HepG2 (cell line): ENCODE data around the gene TOB1. TPM values are rescaled to one million over a fixed set of nuclear protein-coding genes. Genes with fewer than 3 reads are reported as not detected.

Experiments used
- ATAC-seq: fragments of 200-7000 bp; cut with Tn5 transposase; 3 replicates; pipeline ENCODE4 v1.9.1; 2020; ENCODE audit warnings: mild to moderate bottlenecking, moderate library complexity
- BruUV-seq: library from RNA; stranded (reverse); fragments of 400-500 nt; replicated peaks from 2 replicates; lab custom pipeline; 2021; lab: Mats Ljungman, UMichigan
- CTCF ChIA-PET: fragments of 300-600 bp; formaldehyde crosslinking; extraction: SDS; loops from one replicate; lab custom pipeline; 2021; ENCODE audit warnings: low total read pairs, inconsistent platforms, low intra/inter-chr PET ratio; lab: Yijun Ruan, JAX
- POLR2A ChIA-PET: fragments of 350-600 bp; sonication (Branson Sonifier 250); formaldehyde crosslinking; loops from one replicate; lab custom pipeline; 2020; ENCODE audit warnings: antibody characterized with exemption, inconsistent platforms; lab: Yijun Ruan, JAX
- DNase-seq: peaks from one replicate; pipeline ENCODE4 v3.0.0-alpha.2; 2015; ENCODE audit warnings: low spot score
- FAIRE-seq: peaks from 3 replicates; lab custom pipeline; 2011; peaks lifted over from hg19 to GRCh38; lab: Jason Lieb, UNC
- H2AFZ ChIP-seq: one replicate; pipeline ENCODE4 v1.6.1; 2011; ENCODE audit warnings: low read length, inconsistent platforms
- H3K27ac ChIP-seq: fragments of 300-600 bp; 3 replicates; pipeline ENCODE4 v1.8.0; 2011; ENCODE audit warnings: mixed run types, mild to moderate bottlenecking, mixed read lengths, low read length, inconsistent platforms; ENCODE audit not compliant: insufficient read depth; ENCODE audit errors: extremely low read length
- H3K27me3 ChIP-seq, 2 experiments: fragments of 200-600 bp in 1 of 2; 2 replicates in 1 of 2; 3 replicates in 1 of 2; pipeline versions ENCODE4 v1.6.0 to v1.8.0; 2011; ENCODE audit warnings: low read length in 2 of 2, mild to moderate bottlenecking in 2 of 2, moderate library complexity in 2 of 2, inconsistent platforms in 1 of 2; ENCODE audit not compliant: insufficient read depth in 2 of 2, control insufficient read depth in 1 of 2
- H3K36me3 ChIP-seq, 2 experiments: fragments of 200-600 bp in 1 of 2; replicated peaks in 1 of 2; 2 replicates in 1 of 2; 3 replicates in 1 of 2; pipeline versions ENCODE4 v1.5.1 to v1.8.0; 2011; ENCODE audit warnings: low read length in 2 of 2, inconsistent platforms in 1 of 2; ENCODE audit not compliant: insufficient read depth in 2 of 2, control insufficient read depth in 1 of 2
- H3K4me1 ChIP-seq: 2 replicates; pipeline ENCODE4 v1.5.1; 2012; ENCODE audit warnings: low read length, inconsistent platforms; ENCODE audit not compliant: insufficient read depth
- H3K4me2 ChIP-seq: 2 replicates; pipeline ENCODE4 v1.6.0; 2011; ENCODE audit warnings: low read depth, low read length, inconsistent platforms
- H3K4me3 ChIP-seq, 3 experiments: fragments of 200-600 bp in 1 of 3; sonication (generic), shearing (Covaris generic) in 1 of 3; replicated peaks in 1 of 3; 2 replicates each; pipeline ENCODE4 v1.5.1; 2011 to 2016; ENCODE audit warnings: low read length in 3 of 3, inconsistent platforms in 2 of 3, low read depth in 2 of 3, mild to moderate bottlenecking in 2 of 3, control low read depth in 1 of 3, mixed read lengths in 1 of 3; ENCODE audit not compliant: insufficient read depth in 1 of 3
- H3K79me2 ChIP-seq: one replicate; pipeline ENCODE4 v1.6.1; 2011; ENCODE audit warnings: low read length, inconsistent platforms; ENCODE audit not compliant: insufficient read depth
- H3K9ac ChIP-seq: 2 replicates; pipeline ENCODE4 v1.6.0; 2011; ENCODE audit warnings: mild to moderate bottlenecking, low read depth, low read length, inconsistent platforms; ENCODE audit not compliant: insufficient read depth
- H3K9me3 ChIP-seq: 2 replicates; pipeline ENCODE4 v1.5.1; 2012; ENCODE audit warnings: mild to moderate bottlenecking, low read length
- H4K20me1 ChIP-seq: 2 replicates; pipeline ENCODE4 v1.6.0; 2011; ENCODE audit warnings: inconsistent platforms, mild to moderate bottlenecking, low read length, moderate library complexity; ENCODE audit not compliant: insufficient read depth
- GTF2F1 ChIP-seq: fragments of 150-350 bp; IDR thresholded peaks from 2 replicates; pipeline ENCODE4 v1.6.1; 2014; ENCODE audit warnings: low read length
- PLRG1 ChIP-seq: fragments of 450-650 bp; conservative IDR thresholded peaks from 2 replicates; pipeline ENCODE4 v1.6.1; 2016
- ZNF121 ChIP-seq: sonication (generic); formaldehyde crosslinking; IDR thresholded peaks from 2 replicates; pipeline ENCODE4 v1.5.0; 2020; ENCODE audit warnings: mild to moderate bottlenecking, missing genetic modification reagents
- ZNF382 ChIP-seq: sonication (generic); formaldehyde crosslinking; IDR thresholded peaks from 2 replicates; pipeline ENCODE4 v1.5.0; 2020; ENCODE audit warnings: missing genetic modification reagents, mild to moderate bottlenecking, borderline replicate concordance
- ZNF710 ChIP-seq: sonication (generic); formaldehyde crosslinking; IDR thresholded peaks from 2 replicates; pipeline ENCODE4 v1.5.0; 2020; ENCODE audit warnings: mild to moderate bottlenecking, missing genetic modification reagents, borderline replicate concordance
- WGBS: methylation state at CpG from one replicate; pipeline ENCODE4 v1.1.6; 2017; ENCODE audit warnings: low lambda C conversion rate; 5-methylcytosine and 5-hydroxymethylcytosine counted together
- in situ Hi-C: cut with HindIII; loops from 2 replicates; pipeline ENCODE4 v1.10.0; 2017; ENCODE audit warnings: low pct_unique_long_range_greater_than_20kb; ENCODE audit not compliant: extremely low pct_ligation_motif_present
- intact Hi-C: fragments of 100-400 bp; cut with micrococcal nuclease; formaldehyde crosslinking; loops from one replicate; pipeline ENCODE4 v1.10.0; 2022; ENCODE audit not compliant: unreplicated experiment
- polyA plus RNA-seq, 8 experiments: library from polyadenylated mRNA; depleted of rRNA in 3 of 8; stranded (reverse) in 7 of 8; unstranded in 1 of 8; fragments of >200 nt; fragmentation: Illumina TruSeq in 4 of 8; extraction: Trizol in 4 of 8; gene quantifications; 2 replicates each; pipeline versions ENCODE4 v1.2.1 to v1.2.3, GENCODE V29; 2011 to 2016; ENCODE audit warnings: low read depth in 4 of 8, missing spikeins in 1 of 8, mixed read lengths in 1 of 8; ENCODE audit not compliant: insufficient read depth in 1 of 8
- total RNA-seq, 5 experiments: library from RNA; depleted of rRNA; stranded (reverse); fragments of >200 nt; fragmentation: Illumina TruSeq; extraction: Trizol; gene quantifications; 2 replicates each; pipeline ENCODE4 v1.2.3, GENCODE V29; 2016; ENCODE audit warnings: low read depth in 1 of 5
- TF ChIP-seq, protein P1 (sequence below): fragments of 450-650 bp; IDR thresholded peaks from 2 replicates; pipeline ENCODE4 v1.6.1; 2016

The TOB1 gene
- total and polyA plus RNA-seq, 2 of the 13 experiments (the other 11 are each of a cell fraction or from before 2014, with no cell fraction given): 21.9 to 57.7 TPM

GRCh38 chr17:50872710-50873424 is 6.7 kb upstream of the TOB1 start:
- FAIRE-seq: no peak
- Histone ChIP-seq H3K4me2 (no peak overlapping the region), H3K9ac (no peak overlapping the region), H3K27ac (no peak overlapping the region), H3K79me2 (peaks cover 6% of the 10 kb centered on the region), H3K27me3 (no peaks in the 10 kb centered on the region), H4K20me1 (no peaks in the 10 kb centered on the region), H3K4me3 (no peak overlapping the region), H3K36me3 (no peaks in the 10 kb centered on the region), H3K9me3 (no peaks in the 10 kb centered on the region), H3K4me1 (peaks cover 29% of the 10 kb centered on the region), H2AFZ (no peak overlapping the region)
- no peak for TF ChIP-seq PLRG1
- peak; percentile 75 for TF ChIP-seq ZNF121 (CRISPR knock-in tag)
- no peak for TF ChIP-seq ZNF382 (CRISPR knock-in tag)
- no peak for TF ChIP-seq ZNF710
- TF ChIP-seq, protein P1, sequence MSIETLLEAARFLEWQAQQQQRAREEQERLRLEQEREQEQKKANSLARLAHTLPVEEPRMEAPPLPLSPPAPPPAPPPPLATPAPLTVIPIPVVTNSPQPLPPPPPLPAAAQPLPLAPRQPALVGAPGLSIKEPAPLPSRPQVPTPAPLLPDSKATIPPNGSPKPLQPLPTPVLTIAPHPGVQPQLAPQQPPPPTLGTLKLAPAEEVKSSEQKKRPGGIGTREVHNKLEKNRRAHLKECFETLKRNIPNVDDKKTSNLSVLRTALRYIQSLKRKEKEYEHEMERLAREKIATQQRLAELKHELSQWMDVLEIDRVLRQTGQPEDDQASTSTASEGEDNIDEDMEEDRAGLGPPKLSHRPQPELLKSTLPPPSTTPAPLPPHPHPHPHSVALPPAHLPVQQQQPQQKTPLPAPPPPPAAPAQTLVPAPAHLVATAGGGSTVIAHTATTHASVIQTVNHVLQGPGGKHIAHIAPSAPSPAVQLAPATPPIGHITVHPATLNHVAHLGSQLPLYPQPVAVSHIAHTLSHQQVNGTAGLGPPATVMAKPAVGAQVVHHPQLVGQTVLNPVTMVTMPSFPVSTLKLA: 0 out of 2 replicates have a peak, but pooled peaks have one; percentile 36
- TF ChIP-seq GTF2F1: no peak
- WGBS: 58% methylated on average over 4 of the region's 4 CpGs
- no peak for ATAC-seq
- ChIA-PET POLR2A (interaction anchor here (0.9 to 3.6 kb wide), 4 partner anchors 12 to 77 kb away, joined by 3 to 14 read pairs (median 4); no protein-coding TSS in a partner anchor), CTCF (no interaction called here)
- no peak for DNase-seq
- BruUV-seq: no TSS peak
- intact Hi-C loops: no loop called here
- in situ Hi-C loops: no loop called here
